ENCODE measurements around the gene NNT.

DNA sequence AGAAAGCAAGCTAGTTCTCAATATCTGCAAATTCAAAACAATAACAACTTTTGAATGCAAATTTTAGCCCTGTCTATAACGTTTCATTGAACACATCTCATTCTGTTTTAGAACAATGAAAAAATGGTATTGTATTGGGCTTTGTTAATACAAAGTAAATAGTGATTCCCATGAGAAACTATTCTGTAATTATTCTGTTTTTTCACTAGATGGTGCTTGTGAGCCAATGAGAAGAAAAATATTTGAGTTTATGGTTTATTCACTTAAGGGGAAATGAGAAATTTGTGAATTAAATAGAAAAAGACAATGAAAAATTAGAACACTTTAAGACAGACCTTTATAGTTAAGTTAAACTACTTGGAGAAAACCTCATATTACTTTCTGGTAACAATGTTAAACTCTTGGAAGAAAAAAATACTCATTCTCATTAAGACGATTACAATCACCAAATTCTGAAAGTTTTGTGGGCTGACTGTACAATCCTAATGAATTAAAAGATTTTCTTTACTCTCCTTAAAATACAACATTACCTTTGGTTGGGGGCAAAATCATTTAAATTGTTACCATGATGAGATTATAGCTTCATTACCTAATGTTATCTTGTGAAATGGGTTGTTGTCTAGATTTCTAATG, 127.0 kb downstream of the NNT start:
- TF ChIP-seq GTF2E2 (tag; IDR thresholded peaks at IDR 0.05), result no peak
- TF ChIP-seq SRF (CRISPR knock-in tag; IDR thresholded peaks at IDR 0.05), result no peak
- TF ChIP-seq TCF7 (IDR thresholded peaks at IDR 0.05; ENCODE audit: borderline replicate concordance), result no peak
- TF ChIP-seq ELF1 (tag; IDR thresholded peaks at IDR 0.05), result no peak
- TF ChIP-seq, protein P1, sequence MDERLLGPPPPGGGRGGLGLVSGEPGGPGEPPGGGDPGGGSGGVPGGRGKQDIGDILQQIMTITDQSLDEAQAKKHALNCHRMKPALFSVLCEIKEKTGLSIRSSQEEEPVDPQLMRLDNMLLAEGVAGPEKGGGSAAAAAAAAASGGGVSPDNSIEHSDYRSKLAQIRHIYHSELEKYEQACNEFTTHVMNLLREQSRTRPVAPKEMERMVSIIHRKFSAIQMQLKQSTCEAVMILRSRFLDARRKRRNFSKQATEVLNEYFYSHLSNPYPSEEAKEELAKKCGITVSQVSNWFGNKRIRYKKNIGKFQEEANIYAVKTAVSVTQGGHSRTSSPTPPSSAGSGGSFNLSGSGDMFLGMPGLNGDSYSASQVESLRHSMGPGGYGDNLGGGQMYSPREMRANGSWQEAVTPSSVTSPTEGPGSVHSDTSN (CRISPR knock-in tag; IDR thresholded peaks at IDR 0.05; ENCODE audit: low read depth), result no peak
- TF ChIP-seq, protein P1 (tag; conservative IDR thresholded peaks at IDR 0.05; ENCODE audit: low read depth), result no peak
- TF ChIP-seq FOXA1 (IDR thresholded peaks at IDR 0.05; ENCODE audit: borderline replicate concordance), result no peak
- no peak for TF ChIP-seq L3MBTL2 (IDR thresholded peaks at IDR 0.05)
- no peak for TF ChIP-seq BHLHE40 (IDR thresholded peaks at IDR 0.05; ENCODE audit: low read length)
- no peak for TF ChIP-seq LEF1 (IDR thresholded peaks at IDR 0.05)
- no peak for TF ChIP-seq NCOR1 (IDR thresholded peaks at IDR 0.05)
- TF ChIP-seq, protein P2, sequence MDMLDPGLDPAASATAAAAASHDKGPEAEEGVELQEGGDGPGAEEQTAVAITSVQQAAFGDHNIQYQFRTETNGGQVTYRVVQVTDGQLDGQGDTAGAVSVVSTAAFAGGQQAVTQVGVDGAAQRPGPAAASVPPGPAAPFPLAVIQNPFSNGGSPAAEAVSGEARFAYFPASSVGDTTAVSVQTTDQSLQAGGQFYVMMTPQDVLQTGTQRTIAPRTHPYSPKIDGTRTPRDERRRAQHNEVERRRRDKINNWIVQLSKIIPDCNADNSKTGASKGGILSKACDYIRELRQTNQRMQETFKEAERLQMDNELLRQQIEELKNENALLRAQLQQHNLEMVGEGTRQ (CRISPR knock-in tag; IDR thresholded peaks at IDR 0.05), result no peak
- no peak for TF ChIP-seq ZBTB17 (CRISPR knock-in tag; IDR thresholded peaks at IDR 0.05)

Measured in K562 (cell line).